GM21381 (cell line): ENCODE measurements around the gene OTUD5.
"Not testable (repeated sequence)": the region's sequence is repeated elsewhere in the genome, so short reads cannot be mapped to it uniquely, and the experiment has no call there.

Experiments
- ATAC-seq: cut with Tn5 transposase; IDR thresholded peaks from one replicate; pipeline ENCODE4 v1.9.1; 2021; ENCODE audit warnings: mild to moderate bottlenecking, moderate library complexity; ENCODE audit not compliant: unreplicated experiment

OTUD5 gene

GRCh38 chrX:48890934-48891401 lies 66.4 kb downstream of the OTUD5 start:
- peak; percentile 27 for ATAC-seq

DNA sequence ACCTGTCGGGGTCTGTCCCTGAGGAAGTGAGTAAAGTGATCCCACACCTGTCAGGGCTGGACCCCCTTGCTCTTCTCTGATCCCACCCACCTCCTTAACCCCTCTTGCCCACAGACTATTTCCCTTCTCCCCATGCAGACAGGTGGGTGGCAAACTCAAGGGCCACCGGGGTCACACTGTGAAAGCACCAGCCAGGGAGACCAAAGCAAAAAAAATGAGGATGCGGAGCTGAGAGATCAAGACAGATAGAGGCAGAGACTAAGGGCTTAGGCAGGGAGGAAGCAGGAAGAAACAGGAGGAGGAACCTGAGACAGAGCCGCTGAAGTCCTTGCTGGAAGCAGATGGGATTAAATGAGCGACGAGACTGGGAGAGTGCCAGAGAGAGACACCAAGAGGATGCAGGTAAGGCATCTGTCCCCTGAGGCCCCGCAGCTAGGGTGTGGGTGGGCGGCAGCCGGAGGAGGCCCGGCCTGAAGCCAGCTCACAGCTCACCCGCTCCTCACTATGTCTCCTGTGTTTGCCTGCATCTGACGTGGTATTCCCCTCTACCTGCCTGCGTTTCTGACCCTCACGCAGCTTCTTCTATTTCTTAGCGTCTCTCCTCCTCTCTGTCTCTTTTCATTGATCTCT lies 67.0 kb downstream of the OTUD5 start:
- no peak for ATAC-seq

GRCh38 chrX:48886586-48886985 lies 70.8 kb downstream of the OTUD5 start:
- ATAC-seq: not testable (repeated sequence)

GRCh38 chrX:48883729-48884128 lies 73.7 kb downstream of the OTUD5 start:
- ATAC-seq: no peak

DNA sequence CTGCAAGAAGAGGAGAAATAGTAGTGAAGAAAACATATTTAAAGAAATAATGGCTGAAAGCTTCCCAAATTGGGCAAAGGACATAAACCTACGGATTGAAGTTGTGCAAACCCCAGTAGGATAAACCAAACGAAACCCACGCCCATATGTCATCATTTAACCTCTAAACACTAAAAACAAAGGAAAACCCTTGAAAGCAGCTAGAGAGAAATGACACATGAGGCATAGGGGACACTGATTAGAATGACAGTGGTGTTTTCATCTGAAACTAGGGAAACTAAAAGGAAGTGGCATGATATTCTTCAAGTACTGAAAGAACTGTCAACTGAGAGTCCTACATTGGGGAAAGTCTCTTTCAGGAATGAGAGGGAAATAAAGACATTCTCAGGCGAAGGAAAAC lies 80.5 kb downstream of the OTUD5 start:
- ATAC-seq: not testable (repeated sequence)
